ENCODE results near the gene OLA1.

OLA1 gene

DNA sequence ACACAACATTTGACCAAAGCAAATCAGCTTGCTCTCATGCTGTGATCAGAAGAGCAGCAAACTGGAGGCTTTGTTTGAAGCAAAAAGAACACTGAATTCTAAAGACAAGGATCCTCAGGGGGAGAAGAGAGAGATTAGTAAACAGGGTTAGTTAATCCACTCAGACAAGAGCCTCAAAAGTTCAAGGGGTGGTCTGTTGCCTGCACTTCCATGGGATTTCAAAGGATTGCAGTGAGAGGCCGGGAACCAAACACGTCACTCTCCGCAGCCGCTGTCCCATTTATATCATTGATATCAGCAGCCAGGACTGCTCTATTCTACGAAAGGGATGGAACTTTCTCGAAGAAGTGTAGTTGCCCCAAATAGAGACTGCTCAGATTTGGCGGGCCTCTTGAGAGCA, 185.4 kb downstream of the OLA1 start:
- Histone ChIP-seq H3K36me3 (ENCODE audit: control insufficient read depth in 2 of 2, insufficient read depth in 2 of 2, low read length in 2 of 2) (no peaks in the 10 kb centered on the region), H3K9me3 (ENCODE audit: control insufficient read depth in 2 of 2, low read length in 2 of 2) (peaks cover 0 to 6% of the 10 kb centered on the region in 2 donors), H3K4me3 (ENCODE audit: low read length in 2 of 2) (no peak overlapping the region), H3K4me1 (ENCODE audit: control insufficient read depth in 2 of 2, insufficient read depth in 2 of 2, low read length in 2 of 2) (peaks cover 0 to 2% of the 10 kb centered on the region in 2 donors), H3K27me3 (ENCODE audit: control insufficient read depth in 2 of 2, insufficient read depth in 2 of 2, low read length in 2 of 2) (no peaks in the 10 kb centered on the region), H3K9ac (ENCODE audit: low read depth in 1 of 2, low read length in 2 of 2) (no peak overlapping the region), H3K27ac (ENCODE audit: low read depth in 2 of 2, low read length in 2 of 2) (no peak overlapping the region)

GRCh38 chr2:174059884-174060244, 188.5 kb downstream of the OLA1 start:
- Histone ChIP-seq H3K4me1 (ENCODE audit: control insufficient read depth in 2 of 2, insufficient read depth in 2 of 2, low read length in 2 of 2) (peaks cover 0 to 2% of the 10 kb centered on the region in 2 donors), H3K4me3 (ENCODE audit: low read length in 2 of 2) (no peak overlapping the region), H3K36me3 (ENCODE audit: control insufficient read depth in 2 of 2, insufficient read depth in 2 of 2, low read length in 2 of 2) (no peaks in the 10 kb centered on the region), H3K9ac (ENCODE audit: low read depth in 1 of 2, low read length in 2 of 2) (no peak overlapping the region), H3K27ac (ENCODE audit: low read depth in 2 of 2, low read length in 2 of 2) (no peak overlapping the region), H3K9me3 (ENCODE audit: control insufficient read depth in 2 of 2, low read length in 2 of 2) (peaks cover 0 to 6% of the 10 kb centered on the region in 2 donors), H3K27me3 (ENCODE audit: control insufficient read depth in 2 of 2, insufficient read depth in 2 of 2, low read length in 2 of 2) (no peaks in the 10 kb centered on the region)

DNA sequence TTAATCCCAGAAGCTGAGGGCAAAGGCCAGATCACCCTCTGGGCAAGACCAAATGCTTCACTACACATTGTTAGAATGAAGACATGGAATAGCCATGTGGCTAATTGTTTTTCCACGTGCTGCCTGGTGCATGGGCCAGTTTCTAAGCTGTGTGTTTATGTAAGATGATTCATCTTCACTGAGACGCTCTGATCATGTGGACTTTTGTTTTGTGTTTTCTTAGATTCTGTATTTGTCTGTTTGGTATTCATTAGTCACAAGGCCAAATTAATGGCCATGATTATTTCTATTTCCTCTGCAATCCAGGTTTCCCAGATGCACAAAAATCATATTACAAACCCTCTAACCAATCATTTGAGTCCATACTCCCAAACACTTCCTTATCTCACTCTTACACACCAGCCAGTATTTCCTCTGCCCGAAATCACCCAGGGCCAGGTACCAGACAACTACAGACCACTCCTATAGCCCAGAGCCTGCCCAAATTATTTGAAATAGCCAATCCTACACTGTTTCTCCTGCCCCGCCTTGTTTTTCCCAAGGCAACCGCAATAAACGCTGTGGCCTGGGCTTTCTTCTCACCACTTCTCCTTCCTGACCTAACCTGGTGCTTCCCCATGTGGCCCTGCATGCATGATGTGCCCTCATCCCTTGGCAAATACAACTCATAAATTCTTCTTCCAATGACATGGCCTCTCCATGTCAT, 189.0 kb downstream of the OLA1 start:
- H3K27ac ChIP-seq (ENCODE audit: low read depth in 2 of 2, low read length in 2 of 2), result peak overlapping the region in 1 of 2 donors; percentile 22
- H3K27me3 ChIP-seq (ENCODE audit: control insufficient read depth in 2 of 2, insufficient read depth in 2 of 2, low read length in 2 of 2), result no peaks in the 10 kb centered on the region
- H3K4me1 ChIP-seq (ENCODE audit: control insufficient read depth in 2 of 2, insufficient read depth in 2 of 2, low read length in 2 of 2), result peaks cover 0 to 2% of the 10 kb centered on the region in 2 donors
- no peak overlapping the region for H3K4me3 ChIP-seq (ENCODE audit: low read length in 2 of 2)
- H3K36me3 ChIP-seq (ENCODE audit: control insufficient read depth in 2 of 2, insufficient read depth in 2 of 2, low read length in 2 of 2), result no peaks in the 10 kb centered on the region
- no peak overlapping the region for H3K9ac ChIP-seq (ENCODE audit: low read depth in 1 of 2, low read length in 2 of 2)
- H3K9me3 ChIP-seq (ENCODE audit: control insufficient read depth in 2 of 2, low read length in 2 of 2), result peaks cover 0 to 6% of the 10 kb centered on the region in 2 donors

DNA sequence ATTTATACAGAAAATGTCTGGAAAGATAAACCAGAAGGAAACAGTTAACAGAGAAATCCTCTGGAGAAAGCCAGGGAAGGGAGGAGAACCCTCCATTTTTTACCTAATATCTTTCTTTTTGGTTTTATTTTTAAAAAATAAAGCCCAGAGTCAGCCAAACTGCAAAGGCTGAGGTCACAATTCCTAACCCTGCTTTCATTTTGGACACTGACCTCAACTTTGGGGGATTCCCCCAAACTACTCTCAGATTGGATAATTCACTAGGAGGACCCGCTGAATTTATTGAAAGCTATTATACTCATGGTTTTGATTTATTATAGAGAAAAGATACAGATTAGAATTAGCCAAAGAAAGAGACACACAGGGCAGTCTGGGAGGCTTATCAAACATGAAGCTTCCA, 189.9 kb downstream of the OLA1 start:
- peaks cover 0 to 2% of the 10 kb centered on the region in 2 donors for H3K4me1 ChIP-seq (ENCODE audit: control insufficient read depth in 2 of 2, insufficient read depth in 2 of 2, low read length in 2 of 2)
- no peak overlapping the region for H3K4me3 ChIP-seq (ENCODE audit: low read length in 2 of 2)
- H3K9me3 ChIP-seq (ENCODE audit: control insufficient read depth in 2 of 2, low read length in 2 of 2), result peaks cover 0 to 6% of the 10 kb centered on the region in 2 donors
- H3K36me3 ChIP-seq (ENCODE audit: control insufficient read depth in 2 of 2, insufficient read depth in 2 of 2, low read length in 2 of 2), result no peaks in the 10 kb centered on the region
- no peak overlapping the region for H3K27ac ChIP-seq (ENCODE audit: low read depth in 2 of 2, low read length in 2 of 2)
- H3K9ac ChIP-seq (ENCODE audit: low read depth in 1 of 2, low read length in 2 of 2), result no peak overlapping the region
- no peaks in the 10 kb centered on the region for H3K27me3 ChIP-seq (ENCODE audit: control insufficient read depth in 2 of 2, insufficient read depth in 2 of 2, low read length in 2 of 2)

- peaks cover 0 to 2% of the 10 kb centered on the region in 2 donors for H3K4me1 ChIP-seq (ENCODE audit: control insufficient read depth in 2 of 2, insufficient read depth in 2 of 2, low read length in 2 of 2)
- H3K27me3 ChIP-seq (ENCODE audit: control insufficient read depth in 2 of 2, insufficient read depth in 2 of 2, low read length in 2 of 2), result no peaks in the 10 kb centered on the region
- H3K27ac ChIP-seq (ENCODE audit: low read depth in 2 of 2, low read length in 2 of 2), result no peak overlapping the region
- H3K4me3 ChIP-seq (ENCODE audit: low read length in 2 of 2), result no peak overlapping the region
- H3K9me3 ChIP-seq (ENCODE audit: control insufficient read depth in 2 of 2, low read length in 2 of 2), result peaks cover 0 to 6% of the 10 kb centered on the region in 2 donors
- H3K9ac ChIP-seq (ENCODE audit: low read depth in 1 of 2, low read length in 2 of 2), result no peak overlapping the region
- H3K36me3 ChIP-seq (ENCODE audit: control insufficient read depth in 2 of 2, insufficient read depth in 2 of 2, low read length in 2 of 2), result no peaks in the 10 kb centered on the region
Observed at GRCh38 chr2:174058026-174058425, 190.3 kb downstream of the OLA1 start.

- no peak overlapping the region for H3K27ac ChIP-seq (ENCODE audit: low read depth in 2 of 2, low read length in 2 of 2)
Observed at GRCh38 chr2:174054926-174055325, 193.4 kb downstream of the OLA1 start.

DNA sequence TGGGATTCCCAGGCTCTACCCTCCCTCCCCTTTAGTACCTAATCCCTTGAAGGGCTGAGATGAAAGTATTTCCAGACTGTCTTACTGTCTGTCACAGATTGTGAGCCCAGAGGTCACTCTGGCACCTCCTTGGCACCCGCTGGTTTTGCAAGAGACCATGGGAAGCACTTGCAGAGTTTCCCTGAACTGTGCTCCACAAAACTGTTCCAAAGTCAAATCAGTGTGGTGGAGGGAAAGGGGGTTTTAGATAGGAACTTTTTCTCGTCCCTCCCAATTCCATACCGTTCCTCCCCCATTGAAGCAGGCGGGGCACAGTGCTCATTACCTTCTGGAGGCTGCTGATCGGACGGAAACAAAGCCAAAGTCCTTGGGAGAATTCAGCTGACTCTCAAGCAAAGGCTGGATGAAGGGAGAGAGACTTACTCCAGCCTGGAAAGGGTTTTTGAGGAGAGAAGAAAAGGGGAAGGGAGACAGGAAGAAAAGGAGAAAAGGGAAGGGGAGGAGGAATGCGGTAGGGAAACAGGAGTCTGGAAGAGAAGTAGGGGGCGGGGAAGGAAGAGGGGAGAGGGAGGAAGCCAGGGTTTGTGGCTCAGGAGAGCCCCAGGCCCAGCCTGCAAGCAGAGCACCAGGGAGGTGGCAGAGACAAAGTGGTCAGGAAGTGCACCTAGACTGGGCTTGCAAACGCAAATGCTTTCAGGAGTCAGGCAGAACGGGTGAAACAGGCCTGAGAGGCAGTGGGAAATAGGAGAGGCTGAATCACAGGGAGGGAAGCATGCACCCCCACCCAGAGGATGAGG, 194.8 kb downstream of the OLA1 start:
- H3K4me3 ChIP-seq (ENCODE audit: low read length in 2 of 2), result no peak overlapping the region
- H3K36me3 ChIP-seq (ENCODE audit: control insufficient read depth in 2 of 2, insufficient read depth in 2 of 2, low read length in 2 of 2), result no peaks in the 10 kb centered on the region
- peak overlapping the region in 1 of 2 donors; percentile 49 for H3K9ac ChIP-seq (ENCODE audit: low read depth in 1 of 2, low read length in 2 of 2)
- no peaks in the 10 kb centered on the region for H3K27me3 ChIP-seq (ENCODE audit: control insufficient read depth in 2 of 2, insufficient read depth in 2 of 2, low read length in 2 of 2)
- no peak overlapping the region for H3K27ac ChIP-seq (ENCODE audit: low read depth in 2 of 2, low read length in 2 of 2)
- no peaks in the 10 kb centered on the region for H3K9me3 ChIP-seq (ENCODE audit: control insufficient read depth in 2 of 2, low read length in 2 of 2)
- peaks cover 0 to 9% of the 10 kb centered on the region in 2 donors for H3K4me1 ChIP-seq (ENCODE audit: control insufficient read depth in 2 of 2, insufficient read depth in 2 of 2, low read length in 2 of 2)

More at GRCh38 chr2:174054926-174055325, 193.4 kb downstream of the OLA1 start:
- peaks cover 0 to 6% of the 10 kb centered on the region in 2 donors for H3K9me3 ChIP-seq (ENCODE audit: control insufficient read depth in 2 of 2, low read length in 2 of 2)
- no peaks in the 10 kb centered on the region for H3K36me3 ChIP-seq (ENCODE audit: control insufficient read depth in 2 of 2, insufficient read depth in 2 of 2, low read length in 2 of 2)
- H3K4me3 ChIP-seq (ENCODE audit: low read length in 2 of 2), result no peak overlapping the region
- peaks cover 2 to 9% of the 10 kb centered on the region in 2 donors for H3K4me1 ChIP-seq (ENCODE audit: control insufficient read depth in 2 of 2, insufficient read depth in 2 of 2, low read length in 2 of 2)
- no peak overlapping the region for H3K9ac ChIP-seq (ENCODE audit: low read depth in 1 of 2, low read length in 2 of 2)
- H3K27me3 ChIP-seq (ENCODE audit: control insufficient read depth in 2 of 2, insufficient read depth in 2 of 2, low read length in 2 of 2), result no peaks in the 10 kb centered on the region

DNA sequence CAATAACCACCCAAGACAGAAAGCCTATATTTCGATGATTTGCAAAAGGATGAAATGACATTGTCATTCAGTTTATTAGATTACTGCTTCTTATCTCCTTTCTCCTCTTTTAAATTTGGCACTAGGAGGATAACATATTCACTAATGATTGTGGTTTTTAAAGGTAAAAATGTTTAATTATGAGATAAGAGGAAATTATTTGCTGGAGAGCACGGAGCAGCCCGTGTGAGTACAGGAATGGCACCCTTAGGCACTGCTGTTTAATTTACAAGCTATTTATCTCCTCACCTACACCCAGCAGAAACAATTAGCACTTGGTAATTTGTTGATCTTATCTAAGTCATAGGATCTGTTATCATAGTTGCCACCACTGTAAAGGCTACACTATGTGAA, 195.8 kb downstream of the OLA1 start:
- peaks cover 0 to 9% of the 10 kb centered on the region in 2 donors for H3K4me1 ChIP-seq (ENCODE audit: control insufficient read depth in 2 of 2, insufficient read depth in 2 of 2, low read length in 2 of 2)
- no peaks in the 10 kb centered on the region for H3K27me3 ChIP-seq (ENCODE audit: control insufficient read depth in 2 of 2, insufficient read depth in 2 of 2, low read length in 2 of 2)
- no peak overlapping the region for H3K9ac ChIP-seq (ENCODE audit: low read depth in 1 of 2, low read length in 2 of 2)
- H3K27ac ChIP-seq (ENCODE audit: low read depth in 2 of 2, low read length in 2 of 2), result peak overlapping the region in 1 of 2 donors; percentile 26
- H3K4me3 ChIP-seq (ENCODE audit: low read length in 2 of 2), result no peak overlapping the region
- no peaks in the 10 kb centered on the region for H3K9me3 ChIP-seq (ENCODE audit: control insufficient read depth in 2 of 2, low read length in 2 of 2)
- no peaks in the 10 kb centered on the region for H3K36me3 ChIP-seq (ENCODE audit: control insufficient read depth in 2 of 2, insufficient read depth in 2 of 2, low read length in 2 of 2)

DNA sequence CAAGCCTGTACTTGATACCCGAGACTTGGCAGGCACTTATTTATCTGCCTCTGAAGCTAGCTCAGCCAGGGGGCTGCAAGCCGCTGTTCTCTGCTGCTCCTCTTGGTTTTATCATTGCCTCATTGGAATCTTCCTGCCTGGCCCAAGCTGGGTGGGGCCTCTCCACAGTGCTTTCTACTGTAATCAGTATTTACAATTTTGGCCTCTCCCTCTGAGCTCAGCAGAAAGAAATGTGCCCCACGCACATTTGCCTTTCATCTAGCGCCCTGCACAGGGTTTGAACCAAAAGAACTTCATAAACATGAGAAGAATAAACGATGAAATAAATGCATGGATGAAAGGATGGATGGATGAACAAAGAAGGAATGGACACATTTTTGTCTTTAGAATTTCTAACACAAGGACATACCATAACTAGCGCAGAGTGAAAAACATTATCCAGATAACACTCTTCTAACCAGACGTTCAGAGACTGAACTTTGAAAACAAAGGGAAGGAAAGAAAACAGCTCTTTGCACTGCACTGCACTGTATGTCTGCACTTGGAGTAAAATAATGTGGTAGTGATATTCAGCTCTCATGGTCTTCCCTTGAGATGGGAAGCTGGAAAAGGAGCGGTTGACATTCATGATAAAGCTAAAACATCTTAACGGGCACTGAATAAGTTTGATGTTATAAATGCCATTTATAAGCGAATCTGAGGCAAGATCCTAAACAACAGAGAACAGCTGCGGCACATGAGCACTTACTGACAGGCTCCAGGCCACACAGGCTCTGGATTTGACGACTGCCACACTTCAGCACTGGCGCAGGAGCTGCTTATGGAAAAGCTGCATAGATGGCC, 196.4 kb downstream of the OLA1 start:
- peak overlapping the region in 1 of 2 donors; percentile 26 for H3K27ac ChIP-seq (ENCODE audit: low read depth in 2 of 2, low read length in 2 of 2)
- no peaks in the 10 kb centered on the region for H3K27me3 ChIP-seq (ENCODE audit: control insufficient read depth in 2 of 2, insufficient read depth in 2 of 2, low read length in 2 of 2)
- H3K9ac ChIP-seq (ENCODE audit: low read depth in 1 of 2, low read length in 2 of 2), result no peak overlapping the region
- H3K9me3 ChIP-seq (ENCODE audit: control insufficient read depth in 2 of 2, low read length in 2 of 2), result no peaks in the 10 kb centered on the region
- no peaks in the 10 kb centered on the region for H3K36me3 ChIP-seq (ENCODE audit: control insufficient read depth in 2 of 2, insufficient read depth in 2 of 2, low read length in 2 of 2)
- H3K4me1 ChIP-seq (ENCODE audit: control insufficient read depth in 2 of 2, insufficient read depth in 2 of 2, low read length in 2 of 2), result peaks cover 0 to 9% of the 10 kb centered on the region in 2 donors
- H3K4me3 ChIP-seq (ENCODE audit: low read length in 2 of 2), result no peak overlapping the region

All from mucosa of rectum (tissue), 2 donors.